GM19455 (cell line): ENCODE results near the gene PPM1J.
"Not testable (repeated sequence)": the region's sequence is repeated elsewhere in the genome, so short reads cannot be mapped to it uniquely, and the experiment has no call there.

ENCODE experiments used
- ATAC-seq: cut with Tn5 transposase; IDR thresholded peaks from one replicate; pipeline ENCODE4 v1.9.1; 2021; ENCODE audit not compliant: unreplicated experiment

PPM1J gene

GRCh38 chr1:112715264-112716053, at the start of gene PPM1J:
PPM1J (minus strand) TSS chr1:112715332; CDS start chr1:112715301, 31 bp downstream.
- peak; percentile 83 for ATAC-seq

- ATAC-seq, result no peak
These were observed 47.7 kb upstream of the PPM1J start for GRCh38 chr1:112762541-112763500.

- ATAC-seq, result no peak
These were observed 46.8 kb upstream of the PPM1J start for GRCh38 chr1:112761714-112762480.

DNA sequence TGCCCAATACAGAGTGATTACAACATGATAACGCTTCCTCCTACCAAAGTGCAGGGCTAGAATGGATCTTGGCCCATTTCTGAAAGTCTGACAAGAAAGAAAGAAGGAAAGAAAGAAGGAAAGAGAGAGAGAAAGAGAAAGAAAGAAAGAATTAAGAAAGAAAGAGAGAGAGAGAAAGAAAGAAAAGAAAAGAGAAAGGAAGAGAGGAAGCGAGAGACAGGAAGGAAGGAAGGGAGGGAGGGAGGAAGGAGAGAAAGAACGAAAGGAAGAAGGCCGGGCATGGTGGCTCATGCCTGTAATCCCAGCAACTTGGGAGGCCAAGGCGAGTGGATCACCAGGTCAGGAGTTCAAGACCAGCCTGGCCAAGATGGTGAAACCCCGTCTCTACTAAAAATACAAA, 44.1 kb upstream of the PPM1J start:
- ATAC-seq, result no peak

DNA sequence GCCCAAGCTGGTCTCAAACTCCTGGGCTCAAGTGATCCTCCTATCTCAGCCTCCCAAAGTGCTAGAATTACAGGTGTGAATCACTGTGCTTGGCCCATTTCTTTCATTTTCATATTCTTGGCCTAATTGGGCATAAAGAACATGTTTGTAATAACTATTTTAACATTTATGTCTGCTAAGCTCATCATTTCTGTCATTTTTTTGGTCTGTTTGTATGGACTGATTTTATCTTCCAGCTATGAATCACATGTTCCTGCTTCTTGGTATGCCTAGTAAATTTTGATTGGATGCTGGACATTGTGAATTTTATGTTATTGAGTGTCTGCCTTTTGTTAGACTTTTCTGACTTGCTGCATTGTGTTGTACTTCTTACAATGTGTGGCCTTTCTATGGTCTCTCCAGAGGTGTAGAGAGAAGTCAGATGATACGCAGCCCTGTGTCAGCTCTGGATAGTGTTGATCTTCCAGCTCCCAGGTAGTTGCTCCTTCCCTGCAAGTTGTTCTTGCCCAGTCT, 39.0 kb upstream of the PPM1J start:
- ATAC-seq, result no peak

DNA sequence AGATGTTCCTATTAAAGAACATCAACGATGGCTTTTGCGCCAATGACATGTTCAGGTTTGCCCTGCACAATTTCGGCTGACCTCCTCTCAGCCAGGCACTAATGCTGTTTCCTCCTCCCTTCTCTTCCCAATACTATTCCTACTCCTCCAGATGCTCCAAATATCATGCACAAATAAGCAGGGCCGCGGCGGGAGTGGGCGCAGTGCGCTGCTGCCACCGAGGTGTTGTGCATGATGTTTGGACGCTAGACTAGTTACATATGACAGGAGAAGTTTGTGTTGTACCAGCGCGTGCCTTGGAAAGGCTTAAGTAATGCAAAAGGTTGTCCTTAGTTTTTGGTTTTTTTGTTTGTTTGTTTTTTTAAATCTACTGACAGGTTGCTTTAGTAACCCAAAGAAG, 33.3 kb upstream of the PPM1J start:
- ATAC-seq, result no peak

GRCh38 chr1:112744009-112744578, 29.0 kb upstream of the PPM1J start:
- ATAC-seq, result no peak

GRCh38 chr1:112743174-112744008, 28.3 kb upstream of the PPM1J start:
- ATAC-seq, result no peak

DNA sequence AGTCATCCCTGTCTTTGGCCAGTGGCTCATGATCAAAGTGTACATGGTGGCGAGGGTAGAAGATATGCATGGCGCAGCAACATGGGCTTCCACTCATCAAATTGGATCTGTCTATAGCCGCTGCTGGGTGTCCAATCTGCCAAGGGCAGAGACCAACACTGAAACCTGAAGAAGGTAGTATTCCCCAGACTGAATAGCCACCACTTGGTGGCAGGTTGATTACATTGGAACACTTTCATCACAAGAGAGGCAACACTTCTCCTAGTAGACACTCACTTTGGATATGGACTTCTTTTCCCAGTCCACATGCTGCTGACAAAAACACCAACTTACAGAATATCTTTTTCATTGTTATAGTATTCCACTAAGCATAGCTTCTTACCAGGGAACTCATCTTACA, 22.4 kb upstream of the PPM1J start:
- no peak for ATAC-seq

DNA sequence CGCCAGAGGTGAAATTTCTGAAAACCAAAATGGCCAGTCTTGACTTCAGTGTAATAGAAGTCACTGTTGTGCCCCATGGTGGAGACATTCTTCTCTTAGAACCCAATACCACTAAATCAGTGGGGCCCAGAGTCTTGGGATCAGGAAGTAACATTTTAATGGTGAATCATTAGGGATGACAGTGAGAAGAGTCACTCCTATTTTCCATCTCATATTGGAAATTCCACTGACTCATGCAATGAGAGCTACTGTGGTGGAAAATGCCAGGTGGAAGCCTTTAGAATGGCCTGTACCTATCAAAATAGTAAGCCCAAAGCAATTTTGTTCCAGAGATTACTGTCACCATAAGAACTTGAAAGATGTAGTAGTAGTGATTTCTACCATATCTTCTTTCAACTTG, 20.6 kb upstream of the PPM1J start:
- no peak for ATAC-seq

GRCh38 chr1:112731451-112731850, 16.3 kb upstream of the PPM1J start:
- ATAC-seq, result no peak

- no peak for ATAC-seq
These were observed 14.8 kb upstream of the PPM1J start for GRCh38 chr1:112729909-112730308.

DNA sequence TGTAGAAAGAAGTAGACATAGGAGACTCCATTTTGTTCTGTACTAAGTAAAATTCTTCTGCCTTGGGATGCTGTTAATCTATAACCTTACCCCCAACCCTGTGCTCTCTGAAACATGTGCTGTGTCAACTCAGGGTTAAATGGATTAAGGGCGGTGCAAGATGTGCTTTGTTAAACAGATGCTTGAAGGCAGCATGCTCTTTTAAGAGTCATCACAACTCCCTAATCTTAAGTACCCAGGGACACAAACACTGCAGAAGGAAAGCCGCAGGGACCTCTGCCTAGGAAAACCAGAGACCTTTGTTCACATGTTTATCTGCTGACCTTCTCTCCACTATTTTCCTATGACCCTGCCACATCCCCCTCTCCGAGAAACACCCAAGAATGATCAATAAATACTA, 13.9 kb upstream of the PPM1J start:
- not testable (repeated sequence) for ATAC-seq

- not testable (repeated sequence) for ATAC-seq
These were observed 13.3 kb upstream of the PPM1J start for GRCh38 chr1:112728306-112728971.

DNA sequence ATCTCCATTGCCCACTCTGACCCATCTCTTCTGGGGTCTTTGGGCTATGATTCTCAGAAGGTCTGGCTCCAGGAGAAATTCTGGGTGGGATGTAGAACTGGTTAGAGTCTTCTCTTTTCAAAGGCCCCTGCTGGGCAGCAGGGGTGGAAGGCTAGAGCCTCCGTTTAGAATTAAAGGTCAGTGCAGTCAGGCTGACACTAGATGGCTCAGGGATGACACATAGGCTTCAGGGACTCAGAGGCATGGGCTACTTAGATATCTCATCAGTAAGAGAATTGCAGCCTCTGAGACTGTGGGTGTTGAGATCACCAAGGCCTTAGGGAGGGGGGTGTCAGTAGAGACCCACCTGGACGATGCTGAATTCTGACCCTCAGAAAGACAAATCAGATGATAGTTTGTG, 12.6 kb upstream of the PPM1J start:
- ATAC-seq, result no peak

DNA sequence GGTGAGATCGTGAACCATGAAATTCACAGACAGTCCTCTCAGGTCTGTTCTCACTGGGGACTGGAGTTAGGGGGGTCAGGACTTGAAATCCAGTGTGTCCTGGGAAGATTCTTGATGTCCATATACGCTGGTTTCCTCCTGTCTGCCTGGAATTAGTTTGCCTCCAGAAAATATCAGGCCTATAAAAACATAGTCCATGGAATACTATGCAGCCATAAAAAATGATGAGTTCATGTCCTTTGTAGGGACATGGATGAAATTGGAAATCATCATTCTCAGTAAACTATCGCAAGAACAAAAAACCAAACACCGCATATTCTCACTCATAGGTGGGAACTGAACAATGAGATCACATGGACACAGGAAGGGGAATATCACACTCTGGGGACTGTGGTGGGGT, 9.1 kb upstream of the PPM1J start:
- not testable (repeated sequence) for ATAC-seq

- no peak for ATAC-seq
These were observed 8.3 kb upstream of the PPM1J start for GRCh38 chr1:112723511-112723839.

GRCh38 chr1:112722601-112723510, 7.7 kb upstream of the PPM1J start:
- ATAC-seq, result no peak
